Spleen (tissue), 13 donors: ENCODE data around the gene CUEDC1. TPM values are rescaled to one million over a fixed set of nuclear protein-coding genes. Genes with fewer than 3 reads are reported as not detected.

Experiments
- DNase-seq: peaks from one replicate; pipeline ENCODE4 v3.0.0-alpha.2; 2020
- H3K27ac ChIP-seq, 8 donors: fragments of 200-600 bp; sonication (generic) in 7 of 8; 1 replicate in 4 of 8; 2 replicates in 4 of 8; pipeline versions ENCODE4 v1.5.0 to v1.8.0; 2016 to 2021; ENCODE audit warnings: inconsistent platforms in 4 of 8, mild to moderate bottlenecking in 4 of 8, moderate library complexity in 1 of 8
- H3K27me3 ChIP-seq, 7 donors: fragments of 200-600 bp; sonication (generic) in 6 of 7; replicated peaks in 1 of 7; 1 replicate in 4 of 7; 2 replicates in 3 of 7; pipeline versions ENCODE4 v1.5.0 to v1.8.0; 2016 to 2021; ENCODE audit warnings: inconsistent platforms in 3 of 7, mild to moderate bottlenecking in 1 of 7
- H3K36me3 ChIP-seq, 6 donors: fragments of 200-600 bp; sonication (generic) in 5 of 6; 1 replicate in 4 of 6; 2 replicates in 2 of 6; pipeline versions ENCODE4 v1.5.0 to v1.8.0; 2016 to 2021; ENCODE audit warnings: inconsistent platforms in 2 of 6
- H3K4me1 ChIP-seq, 6 donors: fragments of 200-600 bp; sonication (generic) in 5 of 6; 1 replicate in 3 of 6; 2 replicates in 3 of 6; pipeline versions ENCODE4 v1.5.0 to v1.8.0; 2016 to 2021; ENCODE audit warnings: inconsistent platforms in 3 of 6
- H3K4me3 ChIP-seq, 8 donors: fragments of 200-600 bp; sonication (generic) in 7 of 8; 1 replicate in 4 of 8; 2 replicates in 4 of 8; pipeline versions ENCODE4 v1.5.0 to v1.8.0; 2016 to 2021; ENCODE audit warnings: inconsistent platforms in 4 of 8, mild to moderate bottlenecking in 4 of 8, moderate library complexity in 2 of 8
- H3K9me3 ChIP-seq, 8 donors: fragments of 200-600 bp; sonication (generic) in 7 of 8; 1 replicate in 4 of 8; 2 replicates in 4 of 8; pipeline versions ENCODE4 v1.5.0 to v1.8.0; 2016 to 2021; ENCODE audit warnings: inconsistent platforms in 4 of 8
- POLR2A ChIP-seq, 3 donors: fragments of 450-650 bp; IDR thresholded peaks; one replicate each; pipeline ENCODE4 v1.5.1; 2017; ENCODE audit warnings: antibody characterized with exemption in 3 of 3, mild to moderate bottlenecking in 1 of 3
- POLR2AphosphoS5 ChIP-seq, 3 donors: sonication (generic); formaldehyde crosslinking; IDR thresholded peaks; one replicate each; pipeline ENCODE4 v1.5.1; 2017; ENCODE audit warnings: antibody characterized with exemption in 3 of 3
- WGBS, 5 donors: extraction: QIAGEN DNeasy Blood & Tissue Kit in 3 of 5; methylation state at CpG; one replicate each; pipeline versions ENCODE4 v1.1.5 to v1.1.7; 2013 to 2018; 5-methylcytosine and 5-hydroxymethylcytosine counted together
- intact Hi-C: fragments of 100-400 bp; cut with DNase I; formaldehyde crosslinking; loops from one replicate; pipeline ENCODE4 v1.15.0; 2023; ENCODE audit warnings: low total_unique reads
- long read RNA-seq, 2 donors: transcript quantifications; one replicate each; lab custom pipeline, GENCODE V29; 2026
- polyA plus RNA-seq, 3 donors: library from polyadenylated mRNA; stranded (reverse); fragments of 200-250 nt; gene quantifications; one replicate each; pipeline ENCODE4 v1.2.1, GENCODE V29; 2013
- total RNA-seq, 7 donors: library from RNA; depleted of rRNA in 3 of 7; stranded (reverse); fragments of >200 nt in 3 of 7; fragmentation: NEBNext Ultra II Directional in 4 of 7; extraction: Animal tissue kit (Norgen Biotek cat#: 25700) in 4 of 7; gene quantifications; one replicate each; pipeline versions ENCODE4 v1.1.0 to v1.2.1, GENCODE V29; 2016 to 2021
- TF ChIP-seq, protein P1 (sequence below), 11 experiments: fragments of 200-600 bp in 7 of 11; fragments of 450-650 bp in 4 of 11; sonication (generic) in 4 of 11; IDR thresholded peaks in 8 of 11; conservative IDR thresholded peaks in 3 of 11; 1 replicate in 7 of 11; 2 replicates in 4 of 11; pipeline versions ENCODE4 v1.4.0 to v1.8.0; 2016 to 2021; ENCODE audit warnings: antibody characterized with exemption in 11 of 11, inconsistent platforms in 4 of 11, mild to moderate bottlenecking in 1 of 11
- donor health status: healthy with polysubstance abuse.
- donor health status: DM: no; HTN: no; CAD: no; lungs with moderate emphysema.
- donor health status: DM: no; HTN: no; CAD: no.
- donor health status: Bipolar disorder and iron deficiency.
- donor health status: healthy.
- donor health status: DM: no; HTN: no; CAD: no.
- donor health status: DM: yes; HTN: yes; CAD: no.

Gene CUEDC1
- total RNA-seq (10 to 100 TPM; 13.2 to 23.5 (median 16.7) TPM), polyA plus RNA-seq (10 to 100 TPM in 1 of 3 donors, 1 to 10 TPM in 2; 5.4 to 15.7 (median 5.4) TPM)
- long read RNA-seq, donor 1, transcript CUEDC1-206 (11 exons, 3,621 nt), result major isoform, 8 of 12 reads
- long read RNA-seq, donor 1, partial matches to known transcripts, result 0 of 12 reads
- long read RNA-seq, donor 1, other reads (novel, unspliced or antisense), result 0 of 12 reads
- long read RNA-seq, donor 2, partial matches to known transcripts, result 0 of 6 reads
- long read RNA-seq, donor 2, other reads (novel, unspliced or antisense), result 0 of 6 reads

- Histone ChIP-seq H3K4me3 (peak within 1 kb of the TSS; percentile 38 to 74 (median 42)), H3K27me3 (peaks cover 0 to 81% (median 10%) of the 10 kb centered on the region in 7 donors), H3K36me3 (no peaks in the 10 kb centered on the region), H3K4me1 (peaks cover 18 to 65% (median 49%) of the 10 kb centered on the region in 6 donors), H3K9me3 (no peaks in the 10 kb centered on the region), H3K27ac (peak within 1 kb of the TSS; percentile 70 to 90 (median 80))
- WGBS, 5 donors, result 0 to 1% (median 1%) methylated on average over 7 to 79 of the region's 79 CpGs
- peak; percentile 94 for DNase-seq
- peak in 2 of 3 donors; percentile 67 to 68 for TF ChIP-seq POLR2AphosphoS5 (IDR thresholded peaks at IDR 0.05)
- TF ChIP-seq, protein P1, sequence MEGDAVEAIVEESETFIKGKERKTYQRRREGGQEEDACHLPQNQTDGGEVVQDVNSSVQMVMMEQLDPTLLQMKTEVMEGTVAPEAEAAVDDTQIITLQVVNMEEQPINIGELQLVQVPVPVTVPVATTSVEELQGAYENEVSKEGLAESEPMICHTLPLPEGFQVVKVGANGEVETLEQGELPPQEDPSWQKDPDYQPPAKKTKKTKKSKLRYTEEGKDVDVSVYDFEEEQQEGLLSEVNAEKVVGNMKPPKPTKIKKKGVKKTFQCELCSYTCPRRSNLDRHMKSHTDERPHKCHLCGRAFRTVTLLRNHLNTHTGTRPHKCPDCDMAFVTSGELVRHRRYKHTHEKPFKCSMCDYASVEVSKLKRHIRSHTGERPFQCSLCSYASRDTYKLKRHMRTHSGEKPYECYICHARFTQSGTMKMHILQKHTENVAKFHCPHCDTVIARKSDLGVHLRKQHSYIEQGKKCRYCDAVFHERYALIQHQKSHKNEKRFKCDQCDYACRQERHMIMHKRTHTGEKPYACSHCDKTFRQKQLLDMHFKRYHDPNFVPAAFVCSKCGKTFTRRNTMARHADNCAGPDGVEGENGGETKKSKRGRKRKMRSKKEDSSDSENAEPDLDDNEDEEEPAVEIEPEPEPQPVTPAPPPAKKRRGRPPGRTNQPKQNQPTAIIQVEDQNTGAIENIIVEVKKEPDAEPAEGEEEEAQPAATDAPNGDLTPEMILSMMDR (IDR thresholded peaks at IDR 0.05 in 8 of 11, conservative IDR thresholded peaks at IDR 0.05 in 3 of 11), result peak in 7 of 11 experiments; percentile 9 to 61 (median 53)
- TF ChIP-seq POLR2A (IDR thresholded peaks at IDR 0.05), result no peak
- intact Hi-C loops, result no loop called here
Measured at GRCh38 chr17:57955183-57955931, at the start of gene CUEDC1. CUEDC1 (minus strand) TSS chr17:57955412; CDS start chr17:57885564, 69,848 bp downstream.

GRCh38 chr17:58004060-58004459 is 48.8 kb upstream of the CUEDC1 start:
- Histone ChIP-seq H3K36me3 (peaks cover 0 to 67% (median 47%) of the 10 kb centered on the region in 6 donors), H3K27me3 (no peaks in the 10 kb centered on the region), H3K27ac (peak overlapping the region in 1 of 8 donors; percentile 4), H3K4me3 (peak overlapping the region in 1 of 8 donors; percentile 83), H3K9me3 (no peaks in the 10 kb centered on the region), H3K4me1 (peaks cover 26 to 85% (median 67%) of the 10 kb centered on the region in 6 donors)
- DNase-seq, result no peak
- TF ChIP-seq POLR2AphosphoS5 (IDR thresholded peaks at IDR 0.05) (no peak), POLR2A (IDR thresholded peaks at IDR 0.05) (no peak)
- TF ChIP-seq, protein P1 (IDR thresholded peaks at IDR 0.05 in 8 of 11, conservative IDR thresholded peaks at IDR 0.05 in 3 of 11), result no peak
- 51 to 82% (median 56%) methylated on average over 3 of the region's 3 CpGs for WGBS, 5 donors
- intact Hi-C loops, result loop anchor here (10.0 kb wide), 1 partner anchor 81 kb away; the partner anchor contains the start of gene DYNLL2

DNA sequence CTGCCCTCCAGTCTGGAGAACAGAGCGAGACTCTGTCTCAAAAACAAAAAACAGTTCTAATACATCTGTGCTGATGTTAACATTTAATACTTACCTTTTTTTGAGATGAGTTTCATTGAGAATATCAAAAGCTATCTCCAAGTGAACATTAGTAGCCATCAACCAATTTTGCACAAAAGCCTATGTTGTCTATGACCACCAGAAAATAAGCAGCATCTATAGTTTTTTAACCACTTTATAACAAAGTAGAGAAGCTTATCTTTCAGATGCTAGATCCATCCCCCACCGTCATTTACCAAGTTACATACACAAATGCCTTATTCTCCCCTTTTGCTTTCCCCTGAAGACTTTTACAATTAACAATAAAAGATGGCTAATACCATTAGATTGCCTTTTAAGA is 47.8 kb upstream of the CUEDC1 start:
- H3K36me3 ChIP-seq, result peaks cover 0 to 78% (median 49%) of the 10 kb centered on the region in 6 donors
- H3K4me3 ChIP-seq, result no peak overlapping the region
- H3K27ac ChIP-seq, result no peak overlapping the region
- TF ChIP-seq, protein P1 (IDR thresholded peaks at IDR 0.05 in 8 of 11, conservative IDR thresholded peaks at IDR 0.05 in 3 of 11), result no peak
- TF ChIP-seq POLR2A (IDR thresholded peaks at IDR 0.05) (no peak), POLR2AphosphoS5 (IDR thresholded peaks at IDR 0.05) (no peak)
- no peaks in the 10 kb centered on the region for H3K9me3 ChIP-seq
- H3K27me3 ChIP-seq, result no peaks in the 10 kb centered on the region
- WGBS, 5 donors, result 87 to 96% (median 94%) methylated on average over 2 of the region's 2 CpGs
- no peak for DNase-seq
- peaks cover 26 to 83% (median 63%) of the 10 kb centered on the region in 6 donors for H3K4me1 ChIP-seq
- intact Hi-C loops, result loop anchor here (10.0 kb wide), 1 partner anchor 82 kb away; the partner anchor contains the start of gene DYNLL2
